T47D (cell line): ENCODE measurements around the gene PIM3.

Experiments
- DNase-seq, 2 experiments: peaks; one replicate each; pipeline versions ENCODE4 v3.0.0 to v3.0.0-alpha.2; 2011 to 2012; ENCODE audit warnings: low read depth in 1 of 2, low spot score in 1 of 2
- JUND ChIP-seq: IDR thresholded peaks from 2 replicates; pipeline ENCODE4 v1.6.1; 2012; ENCODE audit warnings: low read depth
- in situ Hi-C: cut with HindIII; loops from 2 replicates; pipeline ENCODE4 v1.10.0; 2016; ENCODE audit warnings: low sequenced_read_pairs, low pct_unique_long_range_greater_than_20kb

The PIM3 gene

DNA sequence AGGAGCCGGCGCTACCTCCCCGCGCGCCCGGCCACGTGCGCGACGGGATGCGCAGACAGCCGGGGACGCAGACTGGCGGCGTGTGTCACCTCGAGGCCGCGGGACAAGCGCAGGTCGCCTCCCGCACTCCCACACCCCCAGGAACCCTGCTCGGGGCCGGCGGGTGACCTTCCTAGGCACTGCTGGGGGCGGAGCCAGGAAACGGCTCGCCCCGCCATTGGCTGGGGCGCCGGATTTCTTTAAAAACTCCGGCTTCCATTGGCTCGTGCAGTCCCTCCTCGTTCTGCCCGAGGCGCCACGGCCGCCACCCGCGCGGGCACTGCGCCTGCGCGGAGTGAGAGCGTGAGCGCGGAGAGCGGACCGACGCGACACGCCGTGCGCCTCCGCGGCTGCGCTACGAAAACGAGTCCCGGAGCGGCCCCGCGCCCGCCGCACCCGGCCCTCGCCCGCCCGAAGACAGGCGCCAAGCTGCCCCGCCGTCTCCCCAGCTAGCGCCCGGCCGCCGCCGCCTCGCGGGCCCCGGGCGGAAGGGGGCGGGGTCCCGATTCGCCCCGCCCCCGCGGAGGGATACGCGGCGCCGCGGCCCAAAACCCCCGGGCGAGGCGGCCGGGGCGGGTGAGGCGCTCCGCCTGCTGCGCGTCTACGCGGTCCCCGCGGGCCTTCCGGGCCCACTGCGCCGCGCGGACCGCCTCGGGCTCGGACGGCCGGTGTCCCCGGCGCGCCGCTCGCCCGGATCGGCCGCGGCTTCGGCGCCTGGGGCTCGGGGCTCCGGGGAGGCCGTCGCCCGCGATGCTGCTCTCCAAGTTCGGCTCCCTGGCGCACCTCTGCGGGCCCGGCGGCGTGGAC is at the start of gene PIM3:
PIM3 (plus strand) TSS at position 614 of the 846 bp plus-strand sequence; CDS start at position 790, 176 bp downstream.
- in situ Hi-C loops = no loop called here
- TF ChIP-seq JUND = no peak
- DNase-seq = peak; percentile 97 to 98

DNA sequence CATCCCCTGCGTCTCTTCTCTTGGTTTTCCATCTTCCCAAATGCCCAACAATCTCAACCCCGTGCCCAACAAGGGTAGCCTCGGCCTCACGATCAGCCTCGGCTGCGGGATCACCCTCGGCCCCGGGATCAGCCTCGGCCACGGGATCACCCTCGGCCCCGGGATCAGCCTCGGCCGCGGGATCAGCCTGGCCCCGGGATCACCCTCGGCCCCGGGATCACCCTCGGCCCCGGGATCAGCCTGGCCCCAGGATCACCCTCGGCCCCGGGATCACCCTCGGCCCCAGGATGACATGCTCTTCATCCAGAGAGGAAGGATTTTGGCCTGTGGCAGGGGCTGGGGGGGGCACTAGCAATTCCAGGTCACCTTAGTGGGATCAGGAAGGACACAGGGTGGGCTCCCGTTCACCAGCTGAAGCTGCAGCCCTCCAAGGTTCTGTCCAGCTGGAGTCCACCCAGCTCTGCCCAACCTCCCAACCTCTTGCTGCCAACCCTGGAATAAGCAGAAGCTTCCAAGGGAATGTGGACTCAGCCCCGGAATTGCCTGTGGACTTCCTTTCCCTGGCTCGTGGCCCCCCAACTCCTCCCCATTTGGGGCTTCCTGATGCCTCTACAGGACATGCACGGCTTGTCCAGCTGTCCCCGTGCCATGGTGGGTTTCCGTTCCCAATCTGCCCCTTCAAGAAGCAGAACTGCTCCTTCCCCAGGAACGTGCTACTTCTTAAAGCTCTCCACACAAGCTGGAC is 48.5 kb upstream of the PIM3 start:
- in situ Hi-C loops = no loop called here
- no peak for TF ChIP-seq JUND
- DNase-seq = no peak

DNA sequence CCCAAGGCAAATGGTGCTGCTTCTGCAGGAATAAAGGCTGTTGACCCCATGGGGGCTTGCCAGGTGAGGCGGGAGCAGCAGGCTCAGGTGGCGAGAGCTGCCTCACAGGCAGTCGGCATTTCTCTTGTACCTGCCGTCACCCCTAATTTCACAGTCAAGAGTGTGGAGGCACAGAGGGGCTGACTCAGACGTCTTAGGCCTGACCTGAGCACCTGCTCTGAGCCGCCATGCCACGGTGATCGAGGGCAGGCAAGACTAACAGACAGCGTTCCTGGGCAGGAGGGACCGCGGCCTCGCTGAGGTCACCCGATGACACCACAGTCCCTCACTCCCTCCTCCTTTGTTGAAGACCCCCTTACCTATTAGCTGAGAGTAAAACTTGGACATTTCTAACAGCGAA is 47.5 kb upstream of the PIM3 start:
- DNase-seq = no peak
- in situ Hi-C loops = no loop called here
- TF ChIP-seq JUND = no peak

DNA sequence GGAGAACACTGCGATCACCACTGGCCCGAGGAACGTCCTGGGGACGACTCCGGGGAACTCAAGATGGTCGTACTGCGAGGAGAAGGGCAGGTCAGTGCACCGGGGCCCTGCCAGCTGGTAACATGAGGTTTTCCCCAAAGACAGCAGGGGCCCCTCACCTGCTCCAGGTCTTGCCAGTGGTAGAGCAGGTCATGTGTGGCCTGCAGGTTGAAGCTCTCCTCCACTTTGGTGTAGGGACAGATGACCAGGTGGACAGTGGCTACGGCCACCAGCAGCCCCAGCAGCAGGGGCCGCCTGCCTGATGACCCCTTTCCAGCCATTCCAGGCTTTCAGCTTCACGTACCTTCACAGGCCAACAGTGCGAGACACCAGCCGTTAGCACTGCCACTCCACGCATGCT is 47.1 kb upstream of the PIM3 start:
- DNase-seq = no peak
- in situ Hi-C loops = no loop called here
- no peak for TF ChIP-seq JUND

DNA sequence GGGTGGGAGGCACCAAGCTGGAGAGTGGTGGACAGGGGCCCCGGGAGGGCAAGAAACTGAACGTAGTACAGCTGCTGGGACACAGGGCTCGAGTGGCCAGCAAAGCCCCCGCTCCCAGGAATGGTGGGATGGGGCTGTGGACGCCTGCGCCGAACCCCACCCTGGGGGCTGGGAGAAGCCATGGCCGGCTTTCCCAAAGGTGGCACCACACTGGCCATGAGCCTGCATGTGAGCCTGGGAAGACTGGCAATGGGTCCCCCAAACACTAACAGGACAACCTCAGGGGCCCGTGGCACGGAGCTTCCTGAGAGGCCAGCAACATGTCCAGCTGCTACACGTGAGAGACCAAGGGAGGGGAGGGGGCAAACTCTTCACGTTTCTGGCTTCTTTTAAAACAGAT is 46.3 kb upstream of the PIM3 start:
- DNase-seq = no peak
- in situ Hi-C loops = no loop called here
- no peak for TF ChIP-seq JUND

DNA sequence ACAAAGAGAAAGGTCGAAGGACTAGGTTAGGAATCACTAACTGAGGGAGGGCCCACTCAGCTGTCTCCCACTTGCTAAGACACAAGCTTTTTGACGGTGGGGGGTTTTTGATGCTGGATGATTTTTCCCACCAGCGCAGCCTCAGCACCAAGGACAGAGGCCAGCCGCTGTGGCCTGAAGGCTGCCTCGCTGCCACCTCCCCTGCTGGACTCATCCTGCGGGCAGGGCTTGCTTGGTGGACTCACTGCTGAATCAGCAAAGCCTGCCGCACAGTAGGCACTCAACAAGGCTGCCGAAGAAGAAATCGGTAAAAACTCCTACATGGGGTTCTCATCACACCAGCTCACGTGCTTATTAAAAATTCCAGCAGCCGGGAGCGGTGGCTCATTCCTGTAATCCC is 45.0 kb upstream of the PIM3 start:
- DNase-seq = no peak
- no peak for TF ChIP-seq JUND
- in situ Hi-C loops = no loop called here

DNA sequence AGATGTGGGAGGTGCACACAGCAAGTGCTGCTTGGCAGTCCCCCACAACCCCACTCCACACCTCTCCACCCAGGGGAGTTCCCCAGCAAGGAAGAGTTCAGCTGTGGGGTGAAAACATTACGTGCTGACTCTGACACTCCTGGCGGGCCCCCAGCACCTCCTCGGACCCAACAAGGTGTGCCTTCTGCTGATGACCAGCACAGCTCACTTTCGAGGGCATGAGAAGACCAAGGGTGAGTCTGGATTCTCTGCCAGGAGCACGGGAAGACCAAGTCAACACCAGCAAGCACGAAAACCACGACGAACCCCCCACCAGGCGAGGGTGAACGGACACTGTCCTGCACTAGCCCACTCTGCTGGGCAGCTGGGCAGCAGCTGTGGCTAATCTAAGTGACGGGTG is 43.7 kb upstream of the PIM3 start:
- DNase-seq = no peak
- no peak for TF ChIP-seq JUND
- in situ Hi-C loops = no loop called here

DNA sequence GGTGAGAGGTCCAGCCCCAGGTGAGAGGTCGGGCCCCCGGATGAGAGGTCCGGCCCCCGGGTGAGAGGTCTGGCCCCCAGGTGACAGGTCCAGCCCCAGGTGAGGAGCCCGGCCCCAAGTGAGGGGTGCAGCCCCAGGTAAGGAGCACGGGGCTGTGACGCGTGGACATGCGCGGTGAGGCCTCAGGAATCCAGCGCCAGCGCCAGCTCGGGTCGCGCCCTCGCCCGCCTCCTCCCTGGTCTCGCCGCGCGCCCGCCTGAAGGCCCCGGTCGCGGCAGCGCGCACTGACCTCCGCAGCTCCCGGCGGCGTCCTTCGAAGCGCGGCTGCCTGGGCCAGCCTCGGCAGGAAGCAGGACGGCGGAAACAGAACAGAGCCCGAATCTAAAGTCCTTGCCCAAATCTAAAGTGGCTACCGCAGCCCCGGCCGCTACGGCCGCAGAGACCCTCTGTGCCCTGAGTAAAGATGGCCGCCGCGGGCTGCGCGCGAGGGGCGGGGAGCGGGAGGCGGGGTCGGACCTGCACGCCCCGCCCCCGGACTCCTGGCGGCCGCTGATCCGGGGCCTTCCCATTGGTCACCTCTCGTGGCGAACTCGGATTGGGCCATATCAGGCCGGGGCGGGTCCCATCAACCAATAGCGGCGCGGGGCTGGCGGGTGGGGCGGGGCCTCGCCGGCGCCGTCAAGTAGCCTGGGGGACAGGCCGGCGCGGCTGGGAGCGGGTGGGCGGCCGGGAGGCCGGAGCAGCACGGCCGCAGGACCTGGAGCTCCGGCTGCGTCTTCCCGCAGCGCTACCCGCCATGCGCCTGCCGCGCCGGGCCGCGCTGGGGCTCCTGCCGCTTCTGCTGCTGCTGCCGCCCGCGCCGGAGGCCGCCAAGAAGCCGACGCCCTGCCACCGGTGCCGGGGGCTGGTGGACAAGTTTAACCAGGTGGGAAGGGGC is 42.3 kb upstream of the PIM3 start, which contains the start of the genes ALG12 and CRELD2:
ALG12 (minus strand) TSS at position 465 of the 937 bp plus-strand sequence. CDS start 4,673 bp downstream, outside the sequence.
CRELD2 (plus strand) TSS at position 661 of the 937 bp plus-strand sequence; CDS start at position 797, 136 bp downstream.
- in situ Hi-C loops = no loop called here
- DNase-seq = peak; percentile 93 to 95
- TF ChIP-seq JUND = no peak

DNA sequence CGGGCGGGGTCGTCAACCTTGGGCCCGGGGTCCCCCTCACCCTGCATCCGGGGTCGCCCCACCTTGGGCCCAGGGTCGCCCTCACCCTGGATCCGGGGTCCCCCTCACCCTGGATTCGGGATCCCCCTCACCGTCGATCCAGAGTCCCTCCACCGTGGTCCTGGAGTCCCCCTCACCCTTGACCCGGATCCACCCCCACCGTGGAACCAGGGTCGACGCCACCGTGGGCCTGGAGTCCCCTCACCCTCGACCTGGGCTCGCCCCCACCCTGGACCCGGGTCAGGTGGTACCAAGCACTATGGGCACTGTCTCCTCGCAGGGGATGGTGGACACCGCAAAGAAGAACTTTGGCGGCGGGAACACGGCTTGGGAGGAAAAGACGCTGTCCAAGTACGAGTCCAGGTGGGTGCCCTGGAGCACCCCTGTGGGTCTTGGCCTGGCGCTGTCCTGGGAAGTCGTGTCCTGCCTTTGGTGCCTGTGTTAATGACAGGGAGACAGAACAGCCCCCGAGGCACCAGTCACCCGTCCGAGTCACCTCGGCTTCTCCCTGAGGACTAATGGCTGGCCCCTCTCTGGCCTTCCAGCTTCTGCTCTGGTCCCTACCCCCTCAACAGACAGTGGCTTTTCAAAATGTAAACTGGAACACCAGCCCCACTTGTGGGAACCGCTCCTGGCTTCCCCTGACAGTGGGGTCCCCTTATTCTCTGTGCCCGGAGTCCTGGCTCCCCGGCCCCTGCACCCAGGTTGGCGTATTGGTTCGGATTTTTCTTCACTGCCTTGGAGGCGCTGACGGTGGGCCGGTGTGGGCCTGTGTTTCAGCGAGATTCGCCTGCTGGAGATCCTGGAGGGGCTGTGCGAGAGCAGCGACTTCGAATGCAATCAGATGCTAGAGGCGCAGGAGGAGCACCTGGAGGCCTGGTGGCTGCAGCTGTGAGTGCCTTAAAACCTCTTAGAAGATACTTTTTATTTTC is 41.4 kb upstream of the PIM3 start:
- no peak for DNase-seq
- in situ Hi-C loops = no loop called here
- TF ChIP-seq JUND = no peak

DNA sequence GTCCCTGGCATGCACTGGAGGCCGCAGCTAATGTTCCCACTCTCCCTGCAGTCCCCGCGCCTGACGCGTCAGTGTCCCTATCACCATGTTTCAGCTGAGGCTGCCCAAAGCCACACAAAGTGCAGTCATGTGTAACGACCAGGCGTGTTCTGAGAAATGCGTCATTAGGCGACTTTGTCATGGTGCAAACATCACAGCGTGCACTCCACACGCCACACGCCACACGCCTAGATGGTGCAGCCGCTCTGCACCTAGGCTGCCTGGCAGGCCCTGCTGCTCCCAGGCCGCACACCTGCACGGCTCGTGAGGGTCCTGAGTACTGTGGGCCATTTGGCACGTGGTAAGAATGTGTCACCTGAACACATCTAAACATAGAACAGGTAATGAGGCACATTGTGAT is 39.7 kb upstream of the PIM3 start:
- in situ Hi-C loops = no loop called here
- no peak for DNase-seq
- TF ChIP-seq JUND = no peak

DNA sequence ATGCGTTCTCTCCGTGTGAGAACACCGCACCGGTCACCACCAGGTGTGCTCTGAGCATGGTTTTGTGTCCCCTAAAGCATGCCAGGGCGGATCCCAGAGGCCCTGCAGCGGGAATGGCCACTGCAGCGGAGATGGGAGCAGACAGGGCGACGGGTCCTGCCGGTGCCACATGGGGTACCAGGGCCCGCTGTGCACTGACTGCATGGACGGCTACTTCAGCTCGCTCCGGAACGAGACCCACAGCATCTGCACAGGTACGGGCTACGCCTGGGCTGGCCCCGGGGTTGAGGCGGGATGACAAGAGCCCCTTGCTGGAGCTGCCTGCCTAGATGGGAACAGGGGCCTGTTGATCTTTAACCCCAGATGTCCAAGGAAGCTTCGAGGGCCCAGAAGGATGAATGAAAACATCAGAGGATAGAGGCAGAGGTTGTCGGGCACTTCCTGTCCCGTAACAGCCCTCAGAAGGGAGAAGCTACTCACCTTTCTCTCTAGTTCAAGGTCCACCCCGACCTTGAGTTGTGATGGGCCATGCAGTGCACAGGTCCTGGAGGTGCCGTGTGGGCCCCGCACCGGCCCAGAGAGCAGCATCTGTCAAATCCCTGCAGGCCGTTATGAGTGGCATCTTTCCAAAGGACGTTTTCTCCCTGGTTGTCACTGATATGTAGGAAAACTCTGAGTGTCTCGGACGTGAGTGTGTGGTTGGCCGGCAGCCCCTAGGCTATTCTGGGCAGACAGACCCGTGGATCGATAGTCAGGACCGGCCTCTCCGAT is 38.9 kb upstream of the PIM3 start:
- in situ Hi-C loops = no loop called here
- DNase-seq = no peak
- no peak for TF ChIP-seq JUND
